ENCODE measurements around the gene CIROP.

Gene CIROP

GRCh38 chr14:23093526-23093925 lies 11.3 kb downstream of the CIROP start:
- no peak for DNase-seq (ENCODE audit: low spot score)

DNA sequence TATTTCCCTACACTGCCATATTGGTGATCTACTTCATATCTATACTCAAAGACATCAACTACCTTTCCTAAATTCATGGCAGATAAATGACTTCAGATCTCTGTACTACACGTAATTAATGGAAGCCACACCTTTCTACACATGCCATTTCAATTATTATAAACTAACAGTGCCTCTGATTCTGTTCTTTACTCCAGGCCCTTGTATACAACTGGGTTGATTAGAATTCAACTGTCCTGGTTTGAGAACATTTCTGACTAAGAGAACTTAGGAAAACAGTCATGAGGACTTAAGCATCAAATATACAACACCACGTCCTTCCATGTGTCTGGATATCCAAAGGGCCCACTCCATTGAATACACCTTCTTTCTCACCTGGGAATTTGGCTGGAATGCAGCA lies 11.7 kb downstream of the CIROP start:
- DNase-seq (ENCODE audit: low spot score) = no peak

GRCh38 chr14:23091294-23092225 lies 13.2 kb downstream of the CIROP start:
- DNase-seq (ENCODE audit: low spot score) = no peak

GRCh38 chr14:23090254-23090636 lies 14.5 kb downstream of the CIROP start:
- no peak for DNase-seq (ENCODE audit: low spot score)

DNA sequence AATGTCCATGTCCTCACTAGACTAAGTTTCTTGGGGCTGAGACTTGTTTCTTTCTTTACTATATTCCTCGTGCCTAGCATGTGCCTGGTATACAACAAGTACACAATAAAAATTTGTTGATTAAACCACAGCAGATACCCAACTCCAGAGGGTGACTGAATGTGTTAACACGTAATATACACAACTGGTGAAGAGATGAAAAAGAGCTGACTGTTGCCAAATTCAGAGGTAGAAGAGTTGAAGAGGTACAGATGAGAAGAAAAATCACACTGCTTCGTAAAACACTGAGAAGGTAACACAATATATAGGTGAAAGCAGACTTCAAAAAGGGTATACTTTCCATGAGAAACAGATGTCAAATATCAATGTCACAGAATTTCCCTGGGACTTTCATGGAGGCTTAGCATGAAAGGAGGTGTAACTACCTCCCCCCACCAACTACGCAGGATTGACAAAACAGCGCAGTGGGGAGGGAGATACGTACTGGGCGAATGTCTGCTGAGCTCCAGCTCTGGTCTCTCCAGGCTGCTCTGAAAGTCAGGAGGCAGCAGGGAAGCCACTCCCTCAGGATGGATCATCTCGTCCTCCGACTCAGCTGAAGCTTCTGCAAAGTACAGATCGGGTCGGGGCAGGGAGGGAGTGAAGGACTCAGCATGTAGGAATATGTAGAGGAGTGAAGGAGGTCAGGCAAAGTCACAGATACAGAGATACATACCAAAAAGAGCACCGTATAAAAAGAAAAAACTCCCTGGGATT lies 15.1 kb downstream of the CIROP start:
- no peak for DNase-seq (ENCODE audit: low spot score)

GRCh38 chr14:23086565-23086964 lies 18.2 kb downstream of the CIROP start:
- no peak for DNase-seq (ENCODE audit: low spot score)

- DNase-seq (ENCODE audit: low spot score) = no peak
Observed at GRCh38 chr14:23085458-23085857, 19.3 kb downstream of the CIROP start.

GRCh38 chr14:23080474-23080873 lies 24.3 kb downstream of the CIROP start:
- DNase-seq (ENCODE audit: low spot score) = no peak

GRCh38 chr14:23079716-23080115 lies 25.1 kb downstream of the CIROP start:
- DNase-seq (ENCODE audit: low spot score) = no peak

- DNase-seq (ENCODE audit: low spot score) = peak; percentile 65
Observed at GRCh38 chr14:23078692-23079116, 26.1 kb downstream of the CIROP start.

GRCh38 chr14:23077962-23078361 lies 26.8 kb downstream of the CIROP start:
- no peak for DNase-seq (ENCODE audit: low spot score)

GRCh38 chr14:23076785-23077408 lies 27.9 kb downstream of the CIROP start:
- DNase-seq (ENCODE audit: low spot score) = peak; percentile 71

DNA sequence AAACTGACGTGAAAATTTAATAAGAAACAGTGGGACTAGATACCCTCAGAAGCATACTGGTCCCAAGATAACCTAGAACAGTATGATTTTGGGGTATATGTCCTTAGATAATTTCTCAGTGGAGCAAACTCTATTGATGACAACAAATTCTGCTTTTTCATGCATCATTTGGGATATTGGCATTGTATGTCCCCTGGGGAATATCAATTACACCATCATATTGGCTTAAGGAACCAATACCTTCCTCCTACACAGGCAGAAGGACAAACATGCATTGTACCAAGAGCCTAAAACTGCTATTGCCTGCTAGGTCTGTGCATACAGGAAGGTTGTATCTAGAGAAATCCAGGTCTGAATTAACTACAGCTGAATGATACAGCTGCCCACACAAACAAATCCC lies 29.9 kb downstream of the CIROP start:
- DNase-seq (ENCODE audit: low spot score) = no peak

DNA sequence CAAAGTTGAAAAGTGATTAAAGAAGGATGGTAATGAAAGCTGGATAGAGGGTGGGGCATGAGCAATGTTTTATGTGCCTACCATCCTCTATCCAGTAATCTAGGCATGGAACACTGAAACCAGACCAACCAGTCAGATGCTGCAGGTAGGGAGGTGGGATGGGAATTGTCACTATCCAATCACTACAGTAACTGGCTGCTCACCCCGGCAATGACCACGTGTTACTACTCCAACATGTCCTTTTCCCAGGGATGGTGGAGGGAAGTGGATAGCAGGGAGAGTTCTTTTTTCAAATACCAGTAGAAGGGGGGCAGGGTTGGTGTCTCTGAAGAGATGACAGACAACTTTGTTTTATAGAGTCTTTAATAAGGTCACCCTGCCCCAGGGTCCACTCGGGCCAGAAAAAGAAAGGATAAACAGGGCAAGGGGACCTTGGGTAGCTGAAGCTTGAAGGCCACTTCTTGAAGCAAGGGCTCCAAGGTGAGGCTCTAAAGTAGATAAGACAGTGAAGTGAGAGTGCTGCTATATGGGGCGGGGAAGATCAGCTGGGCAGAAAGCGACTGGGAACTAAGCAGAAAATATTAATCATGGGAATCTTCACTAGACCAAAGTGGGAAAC lies 32.8 kb downstream of the CIROP start:
- no peak for DNase-seq (ENCODE audit: low spot score)

DNA sequence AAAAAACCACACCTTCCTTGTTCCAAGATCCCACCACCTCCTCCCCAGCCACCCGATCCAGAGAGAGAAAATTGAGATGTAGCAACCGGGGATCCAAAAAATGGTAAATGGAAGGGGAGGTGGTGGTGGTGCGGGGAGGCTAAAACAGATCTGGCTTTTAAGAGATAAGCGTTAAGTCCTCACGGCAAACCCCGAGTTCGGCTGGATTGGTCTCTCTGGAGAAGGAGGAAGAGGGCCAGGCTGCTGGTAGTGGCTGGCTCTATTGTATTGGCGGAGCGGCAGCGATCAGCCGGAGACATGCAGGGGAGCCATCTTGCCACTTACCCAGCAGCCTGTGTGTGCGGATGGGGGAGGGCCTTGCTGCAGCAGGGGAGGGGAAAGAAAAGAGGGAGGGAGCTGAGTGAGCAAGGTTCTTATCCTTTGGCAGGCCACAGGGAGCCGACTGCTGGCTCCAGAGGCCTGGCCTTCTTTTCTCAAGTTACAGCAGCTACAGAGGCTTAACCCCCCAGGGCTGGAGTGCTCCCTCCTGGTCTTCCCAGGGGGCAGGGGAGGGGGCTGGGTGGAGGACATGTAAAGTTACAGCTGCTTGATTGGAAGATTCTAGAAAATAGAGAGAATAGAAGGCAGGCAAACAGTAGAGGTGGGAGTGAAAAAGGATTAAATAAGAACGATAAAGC lies 33.4 kb downstream of the CIROP start:
- DNase-seq (ENCODE audit: low spot score) = peak; percentile 88

GRCh38 chr14:23070262-23071129 lies 34.3 kb downstream of the CIROP start:
- no peak for DNase-seq (ENCODE audit: low spot score)

DNA sequence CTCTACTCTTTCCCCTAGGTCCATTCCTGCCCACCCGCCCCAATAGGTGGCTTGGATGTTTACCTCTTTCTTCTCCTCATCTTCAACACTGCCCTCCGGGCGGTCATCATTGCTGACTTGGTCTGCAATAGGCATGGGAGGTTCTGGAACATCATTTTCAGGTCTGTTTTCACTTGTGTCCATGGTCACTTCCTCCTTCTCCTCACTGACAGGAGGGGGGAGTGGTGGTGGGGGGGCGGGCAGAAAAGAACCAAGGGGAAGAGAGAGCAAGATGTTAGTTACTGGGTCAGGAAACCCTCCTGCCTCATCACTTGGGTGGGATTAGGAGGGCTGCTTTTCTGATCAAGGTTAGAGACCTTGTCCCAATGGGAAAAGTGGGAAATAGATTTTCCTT lies 35.4 kb downstream of the CIROP start:
- no peak for DNase-seq (ENCODE audit: low spot score)

GRCh38 chr14:23068789-23069412 lies 35.9 kb downstream of the CIROP start:
- peak; percentile 91 for DNase-seq (ENCODE audit: low spot score)

DNA sequence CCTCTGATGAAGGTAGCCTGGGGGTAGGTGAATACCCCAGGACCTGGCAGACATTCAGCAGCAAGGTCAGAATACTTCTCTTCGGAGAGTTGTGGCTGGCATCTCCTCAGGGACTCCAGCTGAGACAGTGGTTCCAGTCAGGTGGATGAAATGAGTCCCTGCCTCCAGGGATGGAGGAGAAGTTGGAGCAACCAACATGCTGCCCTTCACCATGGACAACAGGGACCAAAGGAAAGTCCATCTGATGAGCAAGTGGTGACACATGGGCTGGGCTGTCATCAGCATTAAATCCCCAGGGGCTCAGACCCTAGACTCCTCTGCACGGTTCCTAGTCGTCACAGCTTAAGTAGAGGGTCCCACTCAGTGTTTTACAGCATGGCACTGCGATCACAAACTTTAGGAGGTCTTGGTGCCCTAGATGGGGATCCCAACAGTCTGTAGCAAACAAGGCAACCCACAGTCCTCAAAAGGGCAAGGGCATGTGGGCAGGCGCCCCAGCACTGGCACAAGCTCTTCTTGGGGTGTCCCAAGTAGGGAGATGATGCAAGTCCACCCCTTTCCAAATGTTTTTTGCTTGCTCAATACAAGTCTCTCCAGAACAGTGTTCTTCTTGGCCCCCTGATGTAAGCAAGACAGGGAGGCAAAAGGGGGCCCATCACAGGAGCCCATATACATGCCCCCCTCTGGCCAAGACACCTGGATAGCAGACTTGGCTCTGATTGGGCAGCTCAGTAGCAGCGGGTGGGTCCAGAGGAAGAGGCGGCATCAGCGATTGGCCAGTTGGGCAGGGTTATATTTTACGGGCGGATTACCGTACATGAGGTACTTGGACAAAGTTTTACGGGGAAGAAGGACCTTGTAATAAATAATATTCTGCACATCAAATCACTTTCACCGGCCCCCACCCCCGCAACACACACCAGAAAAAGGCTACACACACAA lies 36.7 kb downstream of the CIROP start:
- no peak for DNase-seq (ENCODE audit: low spot score)

Measured in hematopoietic multipotent progenitor cell treated with erythropoietin and hydrocortisone succinate and interleukin-3 and kit ligand, for 15 days (in vitro differentiated cells).